Bronchus fibroblast of lung (primary cell): ENCODE measurements around the gene SRMS. TPM values are rescaled to one million over a fixed set of nuclear protein-coding genes. Genes with fewer than 3 reads are reported as not detected.

Experiments used
- total RNA-seq: library from RNA; depleted of rRNA; stranded (reverse); fragments of >200 nt; gene quantifications from 2 replicates; pipeline ENCODE4 v1.2.3, GENCODE V29; 2015

SRMS gene, protein sequence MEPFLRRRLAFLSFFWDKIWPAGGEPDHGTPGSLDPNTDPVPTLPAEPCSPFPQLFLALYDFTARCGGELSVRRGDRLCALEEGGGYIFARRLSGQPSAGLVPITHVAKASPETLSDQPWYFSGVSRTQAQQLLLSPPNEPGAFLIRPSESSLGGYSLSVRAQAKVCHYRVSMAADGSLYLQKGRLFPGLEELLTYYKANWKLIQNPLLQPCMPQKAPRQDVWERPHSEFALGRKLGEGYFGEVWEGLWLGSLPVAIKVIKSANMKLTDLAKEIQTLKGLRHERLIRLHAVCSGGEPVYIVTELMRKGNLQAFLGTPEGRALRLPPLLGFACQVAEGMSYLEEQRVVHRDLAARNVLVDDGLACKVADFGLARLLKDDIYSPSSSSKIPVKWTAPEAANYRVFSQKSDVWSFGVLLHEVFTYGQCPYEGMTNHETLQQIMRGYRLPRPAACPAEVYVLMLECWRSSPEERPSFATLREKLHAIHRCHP
- total RNA-seq = not detected in 2 replicates

DNA sequence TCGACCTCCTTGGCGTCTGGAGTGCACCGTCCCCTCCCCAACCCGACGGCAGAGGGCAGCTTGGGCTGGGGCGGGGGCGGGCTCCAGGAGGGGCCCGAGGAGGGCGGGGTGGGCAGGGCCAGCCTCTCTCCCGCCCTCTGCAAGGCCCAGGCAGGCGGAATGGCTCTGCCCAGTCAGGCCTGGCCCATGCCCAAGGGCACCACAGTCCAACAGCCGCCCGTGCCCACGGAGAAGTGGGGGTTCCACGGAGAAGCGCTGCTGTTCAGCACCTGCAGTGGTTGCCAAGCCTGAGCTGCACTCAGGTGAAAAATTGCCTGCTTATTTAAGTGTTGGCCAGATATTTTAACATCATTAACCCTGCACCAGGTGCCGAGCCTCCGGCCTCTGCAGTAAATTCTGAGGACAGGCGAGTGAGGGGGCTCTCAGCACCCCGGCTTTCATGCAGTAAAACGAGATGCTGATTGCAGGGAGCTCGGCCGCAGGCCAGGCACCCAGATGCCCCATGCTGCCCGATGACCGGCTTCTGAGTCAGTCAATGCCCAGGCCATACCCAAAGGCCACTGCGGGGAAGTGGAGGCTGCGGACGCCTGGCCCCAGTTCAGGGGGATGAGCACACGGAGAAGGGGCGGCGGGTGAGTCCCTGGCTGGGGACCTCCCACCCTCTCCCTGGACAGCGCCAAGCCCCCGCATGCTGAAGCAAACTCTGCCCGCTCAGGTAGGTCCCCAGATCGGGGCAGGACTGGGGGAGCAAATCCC lies at the start of gene SRMS:
Gene SRMS (minus strand): TSS at position 25 of the 756 bp plus-strand sequence. CDS start 286 bp downstream, outside the sequence.

DNA sequence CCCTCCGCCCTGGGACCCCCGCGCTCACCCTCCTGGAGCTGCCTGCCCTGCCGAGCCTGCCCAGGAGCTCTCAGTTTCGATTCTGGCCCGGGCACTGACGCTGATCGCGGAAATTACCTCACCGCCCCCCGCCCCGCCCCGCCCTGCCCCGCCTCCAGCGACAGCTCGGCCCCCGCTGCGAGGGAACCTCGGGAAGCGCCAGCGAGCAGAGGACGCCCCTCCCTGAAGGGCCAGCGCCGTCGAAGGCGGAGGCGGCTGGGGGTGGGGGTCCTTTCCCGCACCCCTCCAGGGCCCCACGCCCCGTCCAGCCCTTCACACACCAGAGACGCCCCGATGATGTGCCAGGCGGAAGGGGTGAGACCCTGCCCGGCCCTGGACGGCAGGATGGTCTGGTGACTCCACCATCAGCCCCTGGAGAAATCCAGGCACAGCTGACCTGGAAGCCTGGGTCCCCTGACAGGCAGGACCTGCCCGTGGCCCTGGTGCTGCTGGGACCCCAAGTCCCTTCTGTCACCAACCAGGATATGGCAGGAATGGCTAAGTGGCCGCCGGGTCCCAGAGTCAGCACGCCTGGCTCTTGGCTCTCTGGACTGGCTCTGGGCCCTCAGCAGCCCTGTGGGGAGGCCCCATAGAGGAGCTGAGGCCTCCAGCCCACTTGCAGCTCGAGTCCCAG lies 26.7 kb upstream of the SRMS start, which contains the start of gene HELZ2:
Gene HELZ2 (minus strand): TSS at position 84 of the 673 bp plus-strand sequence. CDS start 1,854 bp downstream, outside the sequence.

DNA sequence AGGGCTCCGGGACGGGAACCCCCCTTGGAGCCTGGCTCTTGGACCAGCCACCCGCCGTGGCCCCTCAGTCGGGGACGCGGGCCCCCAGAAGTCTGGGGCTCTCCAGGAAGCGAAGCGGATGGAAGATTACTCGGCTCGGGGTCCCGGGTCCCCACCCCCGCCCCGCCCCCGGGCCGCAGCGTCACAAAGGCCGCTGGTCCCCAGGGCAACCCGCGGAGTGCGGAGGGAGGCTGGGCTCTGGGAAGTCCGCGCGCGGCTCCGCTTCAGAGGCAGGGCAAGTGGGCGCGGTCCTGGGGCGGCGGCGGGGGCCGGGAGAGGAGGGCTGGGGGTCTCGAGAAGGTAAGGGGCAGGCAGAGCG lies 6.4 kb upstream of the SRMS start, which contains the start of gene FNDC11:
Gene FNDC11 (plus strand): TSS at position 227 of the 358 bp plus-strand sequence. CDS start 1,505 bp downstream, outside the sequence.

DNA sequence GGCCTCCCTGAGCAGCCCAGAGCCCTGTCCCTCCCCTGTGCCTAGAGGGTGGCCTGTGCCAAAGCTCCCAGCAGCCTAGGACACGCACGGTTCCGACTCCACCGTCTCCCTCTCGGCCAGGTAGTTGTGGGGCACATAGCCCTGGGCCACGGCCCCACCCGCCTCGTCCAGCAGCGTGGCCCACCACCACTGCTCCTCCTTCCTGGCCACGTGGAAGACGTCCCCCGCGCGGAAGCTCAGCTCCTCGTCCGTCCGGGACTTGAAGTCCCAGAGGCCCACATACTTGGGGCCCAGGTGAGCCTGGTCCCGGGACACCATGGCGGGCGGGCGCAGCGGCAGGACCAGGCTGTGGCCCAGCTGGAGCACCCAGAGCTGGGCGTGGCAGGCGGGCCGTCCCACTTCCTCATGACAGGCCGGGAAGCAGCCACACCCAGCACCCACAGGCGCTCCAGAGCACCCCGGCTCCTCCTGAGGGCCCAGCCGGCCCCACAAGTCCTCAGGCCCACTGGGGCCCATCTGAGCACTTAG lies 10.5 kb downstream of the SRMS start, which contains the start of gene PTK6:
Gene PTK6 (minus strand): TSS at position 380 of the 528 bp plus-strand sequence. CDS start 62 bp downstream, at position 318.

DNA sequence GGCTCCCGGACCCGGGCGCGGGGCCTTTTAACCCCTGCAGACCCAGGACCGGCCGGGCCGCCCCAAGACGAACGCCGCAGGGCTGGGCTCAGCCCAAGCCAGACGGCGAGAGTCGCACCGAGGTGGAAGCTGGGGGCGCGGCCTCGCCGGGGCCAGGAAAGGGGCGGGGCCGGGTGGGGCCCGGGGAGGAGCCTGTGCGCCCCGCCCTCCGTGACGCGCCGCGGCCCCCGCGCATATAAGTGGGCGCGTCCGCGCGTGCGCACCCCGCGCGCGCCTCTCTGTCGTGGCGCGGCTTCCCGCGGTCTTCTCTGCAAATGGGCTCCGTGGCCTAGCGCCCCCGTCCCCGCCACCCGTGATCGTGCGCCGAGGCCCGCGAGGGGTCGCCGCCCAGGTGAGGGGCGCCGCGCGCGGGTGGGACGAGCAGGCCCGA lies 27.0 kb downstream of the SRMS start, which contains the start of gene PPDPF:
Gene PPDPF (plus strand): TSS at position 262 of the 430 bp plus-strand sequence. CDS start 544 bp downstream, outside the sequence.

DNA sequence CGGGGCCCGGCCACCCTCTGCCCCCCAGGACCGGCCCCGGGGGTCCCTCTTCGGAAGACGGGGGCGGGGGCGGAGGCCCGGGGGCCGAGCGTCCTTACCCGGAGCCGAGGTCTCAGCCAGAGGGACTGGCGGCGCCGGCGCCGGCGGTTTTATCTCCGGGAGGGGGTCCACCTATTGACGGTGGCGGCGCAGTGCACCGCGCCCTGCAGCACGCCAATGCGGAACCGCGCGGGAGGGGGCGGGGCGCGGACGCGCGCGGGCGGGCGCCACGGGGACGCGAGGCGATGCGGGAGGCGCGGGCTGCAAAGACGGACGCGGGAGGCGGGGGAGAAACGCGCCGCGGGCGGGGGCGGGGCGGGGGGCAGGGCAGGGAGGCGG lies 48.6 kb downstream of the SRMS start, which contains the start of gene EEF1A2:
Gene EEF1A2 (minus strand): TSS at position 124 of the 378 bp plus-strand sequence. CDS start 1,320 bp downstream, outside the sequence.

Other genes starting within 250 kb of the SRMS start
- gene CHRNA4, start 186.4 kb downstream of the SRMS start, total RNA-seq = not detected in 2 replicates
- not detected in 2 replicates for gene KCNQ2, start 75.1 kb downstream of the SRMS start, total RNA-seq
- 0.30 and 0.67 TPM in 2 replicates for gene EEF1A2, start 48.7 kb downstream of the SRMS start, total RNA-seq
- 259 and 266 TPM in 2 replicates for gene PPDPF, start 27.0 kb downstream of the SRMS start, total RNA-seq
- not detected in 2 replicates for gene PTK6, start 10.4 kb downstream of the SRMS start, total RNA-seq
- 0.50 and 1.0 TPM in 2 replicates for gene FNDC11, start 6.4 kb upstream of the SRMS start, total RNA-seq
- 21.1 and 26.2 TPM in 2 replicates for gene HELZ2, start 26.5 kb upstream of the SRMS start, total RNA-seq
- 9.2 and 10.9 TPM in 2 replicates for gene GMEB2, start 79.4 kb upstream of the SRMS start, total RNA-seq
- gene STMN3, start 105.7 kb upstream of the SRMS start, total RNA-seq = 62.0 and 67.4 TPM in 2 replicates
- 14.9 and 20.7 TPM in 2 replicates for gene RTEL1, start 110.6 kb upstream of the SRMS start, total RNA-seq
- gene TNFRSF6B, start 148.9 kb upstream of the SRMS start, total RNA-seq = 227 and 246 TPM in 2 replicates
- 36.8 and 41.2 TPM in 2 replicates for gene ARFRP1, start 160.2 kb upstream of the SRMS start, total RNA-seq
- gene ZGPAT, start 160.3 kb upstream of the SRMS start, total RNA-seq = 24.7 and 30.9 TPM in 2 replicates
- 5.2 and 6.7 TPM in 2 replicates for gene LIME1, start 188.9 kb upstream of the SRMS start, total RNA-seq
- 88.3 and 91.0 TPM in 2 replicates for gene SLC2A4RG, start 192.0 kb upstream of the SRMS start, total RNA-seq